Sigmoid colon (tissue), 4 donors: Measurements from ENCODE around the gene ERRFI1.

Source experiments
- CTCF ChIP-seq, 4 experiments: fragments of 450-650 bp in 3 of 4; fragments of 200-600 bp in 1 of 4; IDR thresholded peaks; one replicate each; pipeline ENCODE4 v1.5.1; 2016 to 2019; ENCODE audit warnings: antibody characterized with exemption in 4 of 4, mild to moderate bottlenecking in 3 of 4, moderate library complexity in 2 of 4
- EP300 ChIP-seq, 4 donors: sonication (generic); formaldehyde crosslinking; IDR thresholded peaks; one replicate each; pipeline ENCODE4 v1.6.1; 2017; ENCODE audit warnings: antibody characterized with exemption in 4 of 4
- POLR2AphosphoS5 ChIP-seq, 4 donors: sonication (generic); formaldehyde crosslinking; IDR thresholded peaks; one replicate each; pipeline ENCODE4 v1.6.1; 2017; ENCODE audit warnings: antibody characterized with exemption in 4 of 4

- TF ChIP-seq POLR2AphosphoS5 (IDR thresholded peaks at IDR 0.05): peak in 1 of 4 donors; percentile 62
- no peak for TF ChIP-seq EP300 (IDR thresholded peaks at IDR 0.05)
- no peak for TF ChIP-seq CTCF (IDR thresholded peaks at IDR 0.05)
Observed at GRCh38 chr1:8047686-8048445, 21.8 kb upstream of the ERRFI1 start.
